Activated T-helper 9 cell treated with anti-CD3 and anti-CD28 coated beads, Interleukin-2, amount 50 U/mL, for 16 hours (primary cell): Measurements from ENCODE around the gene DAG1.

ENCODE experiments used
- DNase-seq: peaks from one replicate; pipeline ENCODE4 v3.0.0-alpha.2; 2020; ENCODE audit warnings: low read depth

Gene DAG1

DNA sequence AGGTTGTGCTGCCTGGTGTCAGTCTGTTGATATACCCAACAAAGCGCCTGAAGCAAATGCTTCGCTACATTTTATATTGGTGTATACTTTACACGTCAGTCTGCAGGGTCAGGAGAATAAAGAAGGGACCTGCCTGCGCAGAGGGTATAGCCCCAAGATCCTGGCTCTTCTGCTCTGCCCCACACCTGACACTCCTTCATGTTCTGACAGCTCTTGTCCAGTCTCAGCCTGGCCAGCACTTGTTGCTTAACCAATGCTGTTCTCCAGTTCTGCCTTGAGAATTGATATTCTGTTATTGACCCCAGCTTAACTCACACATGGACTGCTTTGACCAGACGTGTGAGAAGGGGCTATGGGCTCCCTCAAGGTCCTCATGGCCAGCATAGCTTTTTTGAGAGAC is 48.4 kb downstream of the DAG1 start:
- DNase-seq: no peak

DNA sequence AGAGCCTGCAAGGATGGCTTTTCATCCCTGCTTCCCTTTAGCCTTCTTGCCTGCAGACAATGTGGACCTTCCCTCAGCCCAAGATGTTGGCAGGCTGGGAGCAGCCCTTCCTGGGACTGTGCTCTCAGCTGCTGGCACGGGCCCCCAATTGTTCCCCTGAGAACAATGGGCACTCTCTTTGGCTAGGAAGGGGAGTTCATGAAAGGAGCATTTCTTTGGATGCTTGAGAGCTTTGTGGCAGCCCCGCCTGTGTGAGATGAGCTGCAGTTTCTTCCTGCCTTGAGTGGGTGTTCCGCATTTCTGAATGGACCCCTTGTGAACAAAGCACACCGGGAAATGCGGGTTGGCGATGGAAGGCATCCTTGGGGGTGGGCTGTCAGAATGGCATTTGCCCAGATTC is 49.2 kb downstream of the DAG1 start:
- DNase-seq: no peak

DNA sequence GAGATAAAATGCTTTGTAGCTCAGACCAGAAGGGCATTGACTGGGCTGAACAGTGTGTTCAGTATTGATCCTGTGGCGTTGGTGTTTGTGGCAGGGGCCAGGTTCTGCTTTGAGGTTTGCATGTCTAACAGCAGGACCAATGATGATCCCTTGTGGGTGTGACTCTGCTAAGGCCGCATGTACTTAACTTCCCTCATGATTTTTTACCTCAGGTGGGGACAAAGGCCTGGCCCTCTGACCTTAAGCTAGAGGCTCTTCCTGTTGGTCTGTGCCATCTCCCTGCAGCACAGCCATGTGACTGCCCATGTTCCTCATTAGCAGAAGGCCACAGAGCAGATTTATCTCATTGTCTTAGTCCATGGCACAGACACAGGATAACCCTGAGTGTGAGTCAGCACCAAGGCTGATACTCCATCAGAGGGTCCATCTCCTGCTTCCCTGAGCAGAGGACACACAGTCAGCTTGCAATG is 49.9 kb downstream of the DAG1 start:
- DNase-seq: no peak

DNA sequence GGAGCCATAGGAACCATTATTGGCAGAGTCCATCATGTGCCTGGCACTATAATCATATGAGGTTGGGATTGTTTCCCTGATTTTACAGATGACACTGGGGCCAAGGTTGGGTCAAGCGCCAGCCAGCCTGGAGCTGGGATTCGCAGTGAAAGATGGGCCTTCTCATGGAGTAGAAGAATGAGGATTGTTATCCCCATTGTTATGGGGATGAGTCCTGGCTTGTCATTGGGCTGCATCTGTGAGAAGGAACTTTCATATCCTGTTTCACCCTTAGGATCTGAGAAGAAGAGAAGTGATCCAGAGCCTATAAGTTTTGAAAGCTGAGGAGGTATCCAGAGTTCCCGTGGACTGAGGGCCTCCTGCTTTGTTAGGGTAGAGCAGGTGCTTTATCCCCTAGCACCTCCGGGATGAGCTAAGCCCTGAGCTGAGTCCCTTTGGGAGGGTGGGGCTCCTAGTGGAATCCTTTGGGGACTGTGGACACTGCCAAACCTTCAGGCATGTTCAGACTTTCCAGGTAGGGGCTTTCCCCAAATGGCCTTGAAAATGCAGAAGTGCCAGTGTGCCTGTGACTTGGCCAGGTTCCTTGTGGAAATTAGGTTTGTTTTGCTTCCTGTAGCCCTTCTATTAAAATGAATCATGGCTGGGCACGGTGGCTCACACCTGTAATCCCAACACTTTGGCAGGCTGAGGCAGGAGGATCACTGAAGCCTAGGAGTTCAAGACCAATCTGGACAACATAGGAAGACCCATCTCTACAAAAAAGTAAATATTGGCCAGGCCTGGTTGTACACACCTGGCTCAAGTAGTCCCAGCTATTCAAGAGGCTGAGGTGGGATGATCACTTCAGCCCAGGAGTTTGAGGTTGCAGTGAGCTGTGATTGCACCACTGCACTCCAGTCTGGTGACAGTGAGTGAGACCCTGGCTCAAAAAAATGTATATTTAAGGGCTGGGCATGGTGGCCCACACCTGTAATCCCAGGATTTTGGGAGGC is 54.0 kb downstream of the DAG1 start:
- no peak for DNase-seq

DNA sequence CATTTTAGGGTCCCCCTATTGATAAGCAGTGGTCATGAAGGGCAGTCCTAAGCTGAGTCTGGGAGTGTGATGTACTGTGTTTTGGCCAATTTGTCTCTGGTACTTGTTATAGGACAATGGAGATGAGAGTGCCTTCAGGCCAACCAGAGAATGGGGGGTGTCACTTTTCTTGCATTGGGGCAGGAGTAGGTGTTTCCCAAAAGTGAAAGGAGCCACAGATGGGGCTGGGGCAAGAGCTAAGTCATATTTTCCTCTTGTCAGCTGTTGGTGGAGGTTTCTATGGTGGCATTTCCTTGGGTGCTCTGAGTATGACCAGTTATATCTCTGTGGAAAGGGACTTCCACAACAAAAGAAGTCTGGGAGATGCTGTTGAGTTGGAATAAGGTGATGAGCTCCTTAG is 59.5 kb downstream of the DAG1 start:
- DNase-seq: no peak

DNA sequence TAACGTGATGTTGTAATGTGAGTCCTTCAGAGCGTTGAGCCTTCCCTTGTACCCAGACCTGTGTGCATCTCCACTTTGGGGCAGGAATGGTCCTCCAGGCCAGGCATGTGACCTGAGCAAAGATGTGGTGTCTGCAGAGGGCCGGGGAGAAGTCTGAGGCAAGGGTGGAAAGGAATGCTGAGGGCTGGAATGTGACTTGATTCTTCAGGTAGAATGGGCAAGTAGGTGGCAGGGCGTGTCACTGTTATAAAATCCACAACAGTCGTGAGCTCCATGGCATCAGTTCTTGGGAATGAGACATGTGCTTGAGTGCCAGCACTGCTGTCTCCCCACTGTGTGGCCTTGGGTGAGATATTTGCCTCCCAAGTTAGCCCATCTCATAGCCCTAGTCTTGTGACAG is 60.2 kb downstream of the DAG1 start:
- DNase-seq: no peak

DNA sequence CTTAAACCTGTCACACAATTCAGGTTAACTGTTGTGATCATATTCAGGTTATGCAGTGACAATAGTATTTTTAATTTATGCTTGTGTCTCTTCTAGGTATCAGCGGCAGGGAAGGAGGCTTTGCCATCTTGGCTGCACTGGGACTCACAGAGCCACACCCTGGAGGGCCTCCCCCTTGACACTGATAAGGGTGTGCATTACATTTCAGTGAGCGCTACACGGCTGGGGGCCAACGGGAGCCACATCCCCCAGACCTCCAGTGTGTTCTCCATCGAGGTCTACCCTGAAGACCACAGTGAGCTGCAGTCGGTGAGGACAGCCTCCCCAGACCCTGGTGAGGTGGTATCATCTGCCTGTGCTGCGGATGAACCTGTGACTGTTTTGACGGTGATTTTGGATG is 60.6 kb downstream of the DAG1 start:
- DNase-seq: no peak

DNA sequence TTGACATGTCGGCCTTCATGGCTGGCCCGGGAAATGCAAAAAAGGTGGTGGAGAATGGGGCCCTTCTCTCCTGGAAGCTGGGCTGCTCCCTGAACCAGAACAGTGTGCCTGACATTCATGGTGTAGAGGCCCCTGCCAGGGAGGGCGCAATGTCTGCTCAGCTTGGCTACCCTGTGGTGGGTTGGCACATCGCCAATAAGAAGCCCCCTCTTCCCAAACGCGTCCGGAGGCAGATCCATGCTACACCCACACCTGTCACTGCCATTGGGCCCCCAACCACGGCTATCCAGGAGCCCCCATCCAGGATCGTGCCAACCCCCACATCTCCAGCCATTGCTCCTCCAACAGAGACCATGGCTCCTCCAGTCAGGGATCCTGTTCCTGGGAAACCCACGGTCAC is 61.2 kb downstream of the DAG1 start:
- DNase-seq: no peak

DNA sequence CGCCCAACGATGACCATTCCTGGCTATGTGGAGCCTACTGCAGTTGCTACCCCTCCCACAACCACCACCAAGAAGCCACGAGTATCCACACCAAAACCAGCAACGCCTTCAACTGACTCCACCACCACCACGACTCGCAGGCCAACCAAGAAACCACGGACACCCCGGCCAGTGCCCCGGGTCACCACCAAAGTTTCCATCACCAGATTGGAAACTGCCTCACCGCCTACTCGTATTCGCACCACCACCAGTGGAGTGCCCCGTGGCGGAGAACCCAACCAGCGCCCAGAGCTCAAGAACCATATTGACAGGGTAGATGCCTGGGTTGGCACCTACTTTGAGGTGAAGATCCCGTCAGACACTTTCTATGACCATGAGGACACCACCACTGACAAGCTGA is 61.6 kb downstream of the DAG1 start:
- DNase-seq: no peak

DNA sequence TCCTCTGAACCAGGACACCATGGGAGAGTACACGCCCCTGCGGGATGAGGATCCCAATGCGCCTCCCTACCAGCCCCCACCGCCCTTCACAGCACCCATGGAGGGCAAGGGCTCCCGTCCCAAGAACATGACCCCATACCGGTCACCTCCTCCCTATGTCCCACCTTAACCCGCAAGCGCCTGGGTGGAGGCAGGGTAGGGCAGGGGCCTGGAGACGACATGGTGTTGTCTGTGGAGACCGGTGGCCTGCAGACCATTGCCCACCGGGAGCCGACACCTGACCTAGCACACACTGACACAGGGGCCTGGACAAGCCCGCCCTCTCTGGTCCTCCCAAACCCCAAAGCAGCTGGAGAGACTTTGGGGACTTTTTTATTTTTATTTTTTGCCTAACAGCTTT is 63.0 kb downstream of the DAG1 start:
- DNase-seq: no peak

DNA sequence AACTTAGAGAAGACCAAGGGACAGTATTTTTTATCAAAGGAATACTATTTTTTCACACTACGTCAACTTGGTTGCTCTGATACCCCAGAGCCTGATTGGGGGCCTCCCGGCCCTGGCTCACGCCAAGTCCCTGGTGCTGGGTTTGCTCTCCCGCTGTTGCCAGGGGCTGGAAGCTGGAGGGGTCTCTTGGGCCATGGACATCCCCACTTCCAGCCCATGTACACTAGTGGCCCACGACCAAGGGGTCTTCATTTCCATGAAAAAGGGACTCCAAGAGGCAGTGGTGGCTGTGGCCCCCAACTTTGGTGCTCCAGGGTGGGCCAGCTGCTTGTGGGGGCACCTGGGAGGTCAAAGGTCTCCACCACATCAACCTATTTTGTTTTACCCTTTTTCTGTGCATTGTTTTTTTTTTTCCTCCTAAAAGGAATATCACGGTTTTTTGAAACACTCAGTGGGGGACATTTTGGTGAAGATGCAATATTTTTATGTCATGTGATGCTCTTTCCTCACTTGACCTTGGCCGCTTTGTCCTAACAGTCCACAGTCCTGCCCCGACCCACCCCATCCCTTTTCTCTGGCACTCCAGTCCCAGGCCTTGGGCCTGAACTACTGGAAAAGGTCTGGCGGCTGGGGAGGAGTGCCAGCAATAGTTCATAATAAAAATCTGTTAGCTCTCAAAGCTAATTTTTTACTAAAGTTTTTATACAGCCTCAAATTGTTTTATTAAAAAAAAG is 63.9 kb downstream of the DAG1 start:
- DNase-seq: no peak

DNA sequence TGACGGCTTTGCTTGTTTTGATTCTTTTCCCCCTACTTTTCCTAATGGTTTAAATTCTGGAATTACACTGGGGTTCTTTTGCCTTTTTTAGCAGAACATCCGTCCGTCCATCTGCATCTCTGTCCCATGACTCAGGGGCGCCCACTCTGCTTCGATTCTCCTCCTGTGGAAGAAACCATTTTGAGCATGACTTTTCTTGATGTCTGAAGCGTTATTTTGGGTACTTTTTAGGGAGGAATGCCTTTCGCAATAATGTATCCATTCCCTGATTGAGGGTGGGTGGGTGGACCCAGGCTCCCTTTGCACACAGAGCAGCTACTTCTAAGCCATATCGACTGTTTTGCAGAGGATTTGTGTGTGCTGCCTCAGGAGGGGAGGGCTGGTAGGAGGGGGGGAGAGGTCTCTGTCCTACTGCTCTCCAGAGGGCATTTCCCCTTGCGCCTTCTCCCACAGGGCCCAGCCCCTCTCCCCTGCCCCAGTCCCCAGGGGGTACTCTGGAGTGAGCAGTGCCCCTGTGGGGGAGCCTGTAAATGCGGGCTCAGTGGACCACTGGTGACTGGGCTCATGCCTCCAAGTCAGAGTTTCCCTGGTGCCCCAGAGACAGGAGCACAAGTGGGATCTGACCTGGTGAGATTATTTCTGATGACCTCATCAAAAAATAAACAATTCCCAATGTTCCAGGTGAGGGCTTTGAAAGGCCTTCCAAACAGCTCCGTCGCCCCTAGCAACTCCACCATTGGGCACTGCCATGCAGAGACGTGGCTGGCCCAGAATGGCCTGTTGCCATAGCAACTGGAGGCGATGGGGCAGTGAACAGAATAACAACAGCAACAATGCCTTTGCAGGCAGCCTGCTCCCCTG is 64.7 kb downstream of the DAG1 start:
- no peak for DNase-seq

DNA sequence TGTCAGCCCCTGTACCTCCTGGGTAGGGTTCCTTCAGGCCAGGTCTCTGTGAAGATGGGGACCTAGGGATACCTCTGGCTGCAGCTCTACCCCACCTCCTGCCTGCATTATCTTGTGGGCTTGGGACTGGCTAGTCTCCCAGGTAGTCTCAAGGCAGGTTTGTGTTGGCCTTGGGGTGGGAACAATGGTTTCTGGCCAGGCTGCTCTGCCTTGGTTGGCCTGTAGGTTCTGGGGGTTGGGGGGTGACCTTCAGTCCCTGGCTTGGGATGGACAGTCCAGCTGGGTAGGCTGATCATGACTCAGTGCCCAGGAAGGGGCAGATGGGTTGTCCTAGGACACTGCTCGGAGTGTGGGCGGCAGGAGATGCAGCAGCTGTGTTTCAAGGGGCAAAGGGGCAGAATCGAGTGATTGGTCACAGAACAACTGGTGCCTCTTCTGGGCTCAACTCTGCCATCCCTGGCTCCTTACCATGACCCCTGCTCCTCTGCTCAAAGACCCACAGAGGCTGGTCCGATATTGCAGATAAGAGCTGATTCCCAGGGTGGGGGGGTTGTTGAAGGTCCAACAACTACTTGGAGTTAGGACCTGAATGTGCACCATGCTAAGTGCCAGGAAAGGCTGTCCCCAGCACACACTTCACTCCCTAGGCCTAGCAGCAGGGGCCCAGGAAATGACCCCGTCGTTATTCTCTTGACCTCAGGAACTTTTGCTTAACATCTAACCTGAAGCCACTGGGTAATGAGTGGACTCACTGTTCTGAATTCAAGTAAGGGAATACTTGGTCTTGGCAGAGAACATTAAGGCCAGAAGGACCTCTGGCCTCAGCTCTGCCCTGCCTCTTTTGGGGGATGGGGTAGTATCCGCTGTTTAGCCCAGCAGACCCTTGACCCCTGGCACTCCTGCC is 66.2 kb downstream of the DAG1 start:
- DNase-seq: no peak

DNA sequence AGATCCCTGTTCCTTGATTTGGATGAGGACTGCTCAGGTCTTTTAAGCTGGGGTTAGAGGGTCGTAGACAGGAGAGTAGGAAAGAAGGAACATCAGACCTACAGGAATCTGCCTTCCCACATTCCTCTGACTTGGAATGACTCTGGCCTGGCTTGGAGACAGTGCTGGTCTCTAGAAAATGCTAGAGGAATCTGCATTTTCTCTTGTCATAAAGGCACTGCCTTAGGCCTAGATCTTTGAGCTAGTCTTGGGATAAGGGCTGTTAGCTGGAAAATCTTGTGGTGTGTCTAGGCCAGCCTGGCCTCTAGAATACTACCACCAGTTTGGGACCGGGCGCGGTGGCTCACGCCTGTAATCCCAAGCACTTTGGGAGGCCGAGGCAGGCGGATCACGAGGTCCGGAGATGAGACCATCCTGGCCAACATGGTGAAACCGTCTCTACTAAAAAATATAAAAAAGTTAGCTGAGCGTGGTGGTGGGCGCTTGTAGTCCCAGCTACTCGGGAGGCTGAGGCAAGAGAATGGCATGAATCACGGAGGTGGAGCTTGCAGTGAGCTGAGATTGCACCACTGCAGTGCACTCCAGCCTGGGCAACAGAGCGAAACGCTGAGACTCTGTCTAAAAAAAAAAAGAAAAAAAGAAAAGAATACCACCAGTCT is 66.9 kb downstream of the DAG1 start:
- no peak for DNase-seq

DNA sequence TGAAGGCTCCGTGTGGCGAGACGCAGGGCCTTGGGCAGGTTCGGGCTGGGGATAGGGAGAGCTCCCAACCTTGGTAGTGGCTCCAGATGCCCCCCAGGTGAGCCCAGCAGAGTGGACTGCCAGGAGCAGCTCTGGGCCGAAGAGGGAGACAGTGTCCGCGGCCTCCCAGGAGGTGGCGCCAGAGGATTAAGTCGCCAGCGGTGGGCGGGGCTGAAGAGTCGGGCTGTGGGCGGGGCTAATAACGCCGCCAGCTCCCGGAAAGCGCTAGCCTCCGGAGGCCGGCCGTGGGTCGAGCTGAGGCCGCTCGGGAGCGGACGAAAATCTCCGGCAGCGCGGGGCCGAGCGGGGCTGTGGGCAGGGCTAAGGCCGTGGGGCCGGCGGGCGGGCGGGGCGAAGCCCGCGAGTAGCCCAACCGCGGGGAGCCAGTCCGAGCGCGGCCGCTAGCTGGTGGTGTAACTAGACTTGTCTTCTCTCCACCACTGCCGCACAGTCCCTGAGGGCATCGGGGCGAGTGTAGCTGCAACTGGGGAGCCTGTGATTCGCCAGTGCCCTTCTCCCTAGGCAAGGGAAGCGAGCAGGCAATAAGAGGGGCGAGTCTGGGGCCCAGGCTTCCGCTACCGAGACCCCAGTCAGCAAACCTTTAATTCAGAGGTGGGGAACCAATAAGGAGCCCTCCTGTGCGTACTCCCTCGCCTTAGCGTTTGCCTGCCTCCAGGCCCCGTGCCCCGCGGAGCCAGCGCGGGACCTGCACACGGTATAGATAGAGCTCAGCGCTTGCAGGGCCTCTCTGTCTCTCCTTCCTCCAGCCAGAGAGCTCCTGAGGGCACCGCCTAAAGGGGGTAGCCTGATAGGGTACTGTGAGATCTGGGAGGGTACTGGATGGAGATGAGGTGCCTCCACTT is 69.8 kb downstream of the DAG1 start:
- peak; percentile 85 for DNase-seq

DNA sequence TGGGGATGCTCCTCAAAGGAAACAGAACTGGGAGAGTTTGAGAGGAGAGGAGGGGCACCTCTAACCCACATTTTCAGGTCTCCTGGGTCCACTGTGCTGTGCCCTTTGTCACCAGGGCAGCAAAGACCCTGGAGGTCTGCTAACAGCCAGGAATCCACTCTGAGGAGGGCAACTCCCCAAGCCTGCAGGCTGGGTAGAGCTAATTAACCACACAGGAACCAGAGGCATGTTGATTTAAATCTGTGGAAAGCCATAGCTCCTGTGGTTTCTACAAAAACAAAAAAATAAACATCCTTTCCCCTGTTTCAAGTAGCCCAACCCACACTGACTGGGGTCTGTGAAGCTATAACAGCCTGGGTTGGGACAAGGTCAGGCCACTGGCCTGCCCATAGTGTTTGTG is 82.0 kb downstream of the DAG1 start:
- DNase-seq: no peak

DNA sequence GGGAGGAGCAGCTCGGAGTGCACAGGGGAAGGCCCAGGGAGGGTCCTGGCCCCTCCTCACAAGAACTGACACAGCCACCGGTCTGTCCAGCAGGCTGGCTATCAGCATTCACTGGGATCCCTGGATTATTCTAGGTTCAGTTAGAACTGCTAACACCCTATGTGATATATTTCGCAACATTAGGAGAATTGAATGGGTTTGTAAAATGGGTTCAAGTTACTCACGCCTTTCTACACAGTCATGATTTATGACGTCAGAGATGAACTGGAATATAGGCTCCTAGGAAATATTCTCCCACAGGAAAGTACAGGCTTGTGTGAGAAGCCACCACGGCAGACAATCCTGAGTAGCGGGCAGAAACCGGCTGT is 83.2 kb downstream of the DAG1 start:
- DNase-seq: no peak

DNA sequence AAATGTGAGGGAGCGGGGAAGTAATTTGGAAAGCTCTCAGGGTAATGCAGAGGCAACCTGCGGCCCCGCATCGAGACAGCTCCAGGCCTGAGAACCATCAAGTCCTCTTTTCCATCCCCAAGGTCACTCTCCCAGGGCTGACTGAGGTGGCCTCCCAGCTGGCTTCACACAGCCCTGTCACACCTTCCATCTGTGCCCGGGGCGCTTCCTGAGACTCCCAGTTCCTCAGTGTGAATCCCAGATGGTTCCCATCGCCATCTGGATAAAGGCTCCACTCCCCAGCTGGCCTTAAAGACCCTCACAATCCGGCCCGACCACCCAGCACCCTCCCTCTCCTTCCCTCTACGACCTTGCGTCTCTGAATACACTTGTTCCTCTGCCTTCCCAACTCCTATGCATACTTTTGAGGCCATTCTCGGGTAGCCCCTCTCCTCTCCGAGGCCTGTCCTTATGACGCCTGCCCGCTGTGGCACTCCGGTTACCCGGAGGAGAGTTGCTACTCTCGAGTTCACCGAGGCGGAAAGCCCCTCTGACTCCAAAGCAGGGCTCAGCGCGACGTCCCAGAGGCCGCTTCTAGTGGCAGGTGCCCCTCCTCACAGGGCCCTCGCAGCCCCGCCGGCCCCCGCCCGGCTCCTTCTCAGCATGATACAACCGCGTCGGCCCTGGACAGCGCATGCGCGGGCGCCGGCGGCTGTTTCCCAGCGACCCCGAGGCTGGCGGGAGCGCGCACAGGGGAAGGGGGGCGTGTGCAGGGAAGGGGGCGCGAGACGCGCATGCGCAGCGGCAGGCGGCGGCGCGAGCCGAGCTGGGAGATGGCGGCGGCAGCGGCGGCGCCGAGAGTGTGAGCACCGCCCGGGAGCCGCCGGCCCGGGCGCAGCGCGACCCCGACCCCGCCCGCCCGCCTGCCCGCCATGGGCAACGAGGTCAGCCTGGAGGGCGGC is 83.9 kb downstream of the DAG1 start, which contains the start of gene BSN:
TSS of gene BSN (plus strand) at position 786 of the 941 bp plus-strand sequence. CDS start at position 912, 126 bp downstream.
- peak; percentile 78 for DNase-seq
